NCI-H1105 treated with DMSO at 0.1 percent for 48 hours (cell line): ENCODE results near the gene CNTD1.

Experiments
- DNase-seq: peaks from one replicate; lab custom pipeline; 2025; lab: John Stamatoyannopoulos, UW

CNTD1 gene

DNA sequence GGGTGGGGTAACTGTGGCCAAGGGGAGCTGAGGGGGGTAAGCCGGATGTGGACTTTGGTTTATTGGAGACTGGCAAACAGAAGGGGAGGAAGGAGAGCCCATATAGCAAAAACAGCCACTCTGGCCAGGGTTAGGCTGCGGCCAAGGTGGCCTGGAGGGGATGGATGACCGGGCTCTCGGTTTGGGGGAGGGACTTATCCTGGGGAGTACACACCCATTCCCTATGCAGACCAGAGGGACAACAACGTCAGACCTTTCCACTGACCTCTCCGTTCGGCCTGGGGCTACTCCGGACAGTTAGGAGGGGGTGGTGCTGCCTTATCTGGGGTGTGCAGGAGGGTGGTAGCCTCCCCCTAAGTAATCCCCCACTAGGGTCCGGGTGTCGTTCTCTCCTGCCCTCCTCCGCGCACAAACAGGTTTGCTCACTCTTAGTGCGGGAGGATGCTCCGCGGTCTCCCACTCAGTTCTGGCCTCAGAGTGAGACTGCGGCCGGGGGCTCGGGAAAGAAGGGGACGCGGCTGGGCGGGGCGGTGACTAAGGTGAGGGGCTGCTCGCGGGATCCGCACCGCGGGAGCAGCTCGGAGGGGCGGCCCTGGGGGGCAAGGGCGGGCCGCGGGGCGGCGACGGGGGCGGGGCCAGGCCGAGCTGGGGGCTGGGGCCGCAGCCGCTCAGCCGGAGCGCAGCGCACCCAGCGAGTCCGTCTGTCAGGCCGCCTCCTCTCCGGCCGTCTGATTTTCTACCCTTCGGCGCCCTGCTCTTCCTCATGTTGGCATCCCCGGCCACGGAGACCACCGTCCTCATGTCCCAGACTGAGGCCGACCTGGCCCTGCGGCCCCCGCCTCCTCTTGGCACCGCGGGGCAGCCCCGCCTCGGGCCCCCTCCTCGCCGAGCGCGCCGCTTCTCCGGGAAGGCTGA lies 18.5 kb upstream of the CNTD1 start, which contains the start of gene WNK4:
Gene WNK4, plus strand, starts transcription at position 675 of the 915 bp plus-strand sequence. Its CDS starts 89 bp downstream, at position 764.
- peak; percentile 20 for DNase-seq

- no peak for DNase-seq
Observed at GRCh38 chr17:42780851-42781638, 17.6 kb upstream of the CNTD1 start.

DNA sequence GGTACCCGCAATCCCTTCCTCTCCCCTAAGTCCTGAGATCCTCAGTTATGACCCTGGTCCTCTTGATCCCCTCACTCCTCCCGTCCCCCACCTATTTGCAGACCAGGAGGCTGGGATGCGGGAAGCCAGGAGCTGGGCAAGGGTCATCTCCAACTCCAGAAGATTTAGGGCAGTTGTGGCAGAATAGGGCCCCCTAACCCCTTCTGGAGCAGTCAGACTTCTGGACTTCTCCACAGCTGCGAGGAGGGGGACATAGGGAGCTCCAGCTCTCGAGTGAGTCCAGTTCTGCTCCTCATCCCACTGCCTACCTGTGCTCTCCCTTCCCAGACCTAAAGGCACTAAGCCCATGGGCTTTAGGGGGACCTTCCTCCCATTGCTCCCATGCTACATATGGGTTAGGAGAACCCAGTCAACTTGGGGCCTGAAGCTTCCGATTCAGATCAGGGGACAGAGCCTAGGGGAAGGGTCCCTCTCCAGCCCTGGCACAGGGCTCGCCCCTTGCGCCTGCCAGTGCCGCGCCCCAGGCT lies 17.0 kb upstream of the CNTD1 start:
- no peak for DNase-seq

DNA sequence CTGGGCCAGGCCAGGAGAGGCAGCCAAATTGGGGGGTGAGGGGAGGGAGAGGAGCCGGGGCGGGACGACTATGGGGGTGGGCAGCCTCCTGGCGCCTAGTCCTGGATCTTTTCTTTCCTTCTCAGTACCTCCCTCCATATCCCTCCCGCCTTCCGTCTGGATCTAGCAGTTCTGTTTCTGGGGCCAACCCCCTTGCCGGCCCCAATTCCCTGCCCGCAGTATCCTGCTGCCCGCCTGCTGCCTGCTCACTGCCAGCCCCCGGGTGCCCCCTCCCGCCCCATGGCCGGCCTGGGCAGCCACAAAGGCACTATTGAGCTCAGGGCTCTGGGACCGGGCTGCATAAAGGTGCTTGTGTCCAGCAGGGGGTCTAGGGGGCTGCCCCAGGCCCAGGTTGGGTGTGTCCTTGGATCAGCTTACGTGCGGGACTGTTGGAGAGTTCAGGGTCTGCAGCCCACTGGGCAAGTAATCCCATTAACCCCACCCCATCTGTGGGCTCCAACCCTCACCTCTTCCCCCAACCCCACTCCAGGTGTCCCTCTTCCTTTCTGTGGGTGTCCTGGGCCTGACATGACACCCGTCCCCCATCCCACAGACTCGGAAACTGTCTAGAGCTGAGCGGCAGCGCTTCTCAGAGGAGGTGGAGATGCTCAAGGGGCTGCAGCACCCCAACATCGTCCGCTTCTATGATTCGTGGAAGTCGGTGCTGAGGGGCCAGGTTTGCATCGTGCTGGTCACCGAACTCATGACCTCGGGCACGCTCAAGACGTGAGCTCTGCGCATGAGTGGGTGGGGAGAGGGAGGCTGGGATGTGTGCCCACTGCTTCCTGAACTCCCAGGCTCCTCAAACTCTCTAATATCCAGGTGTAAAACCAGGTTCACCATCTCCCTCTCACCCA lies 16.2 kb upstream of the CNTD1 start:
- DNase-seq = no peak

DNA sequence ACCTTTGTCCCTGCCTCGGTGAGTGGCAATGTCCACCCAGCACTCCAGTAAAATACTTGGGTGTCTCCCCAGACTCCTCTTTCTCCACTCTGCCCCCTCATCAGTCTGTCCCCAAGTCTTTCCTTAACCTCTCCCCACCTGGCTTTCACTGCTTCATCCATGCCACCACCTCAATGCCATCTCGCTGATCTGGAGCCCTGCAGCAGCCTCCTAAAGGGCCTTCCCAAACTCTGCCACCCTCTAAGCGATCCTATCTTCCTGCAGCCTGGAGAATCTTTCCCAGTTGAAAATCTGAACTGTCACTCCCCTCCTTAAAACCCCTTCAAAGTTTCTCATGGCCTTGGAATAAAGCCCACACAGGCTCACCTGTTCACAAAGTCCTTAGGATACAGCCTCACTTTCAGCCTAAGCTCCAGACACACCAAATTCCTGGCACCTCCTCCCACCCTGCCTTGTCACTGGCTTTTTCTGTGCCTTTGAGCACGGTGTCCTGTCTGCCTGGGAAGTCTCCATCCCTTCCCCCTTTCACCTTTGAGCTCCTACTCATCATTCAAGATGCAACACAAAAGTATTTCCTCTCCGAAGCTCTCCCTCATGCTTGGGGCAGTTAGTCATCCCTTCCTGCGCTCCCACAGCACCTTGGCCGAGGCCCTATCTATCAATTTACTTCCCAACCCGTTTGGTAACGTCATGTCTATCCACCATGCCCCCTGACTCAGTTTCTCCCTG lies 15.4 kb upstream of the CNTD1 start:
- DNase-seq = no peak

DNA sequence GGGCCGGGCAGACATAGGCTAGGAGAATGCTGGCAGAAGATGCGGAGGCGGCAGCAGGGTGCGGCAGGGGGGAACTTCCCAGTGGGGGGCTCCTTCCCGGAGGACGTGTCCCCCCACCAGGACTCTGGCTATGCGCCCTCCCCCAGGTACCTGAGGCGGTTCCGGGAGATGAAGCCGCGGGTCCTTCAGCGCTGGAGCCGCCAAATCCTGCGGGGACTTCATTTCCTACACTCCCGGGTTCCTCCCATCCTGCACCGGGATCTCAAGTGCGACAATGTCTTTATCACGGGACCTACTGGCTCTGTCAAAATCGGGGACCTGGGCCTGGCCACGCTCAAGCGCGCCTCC lies 14.9 kb upstream of the CNTD1 start:
- no peak for DNase-seq

DNA sequence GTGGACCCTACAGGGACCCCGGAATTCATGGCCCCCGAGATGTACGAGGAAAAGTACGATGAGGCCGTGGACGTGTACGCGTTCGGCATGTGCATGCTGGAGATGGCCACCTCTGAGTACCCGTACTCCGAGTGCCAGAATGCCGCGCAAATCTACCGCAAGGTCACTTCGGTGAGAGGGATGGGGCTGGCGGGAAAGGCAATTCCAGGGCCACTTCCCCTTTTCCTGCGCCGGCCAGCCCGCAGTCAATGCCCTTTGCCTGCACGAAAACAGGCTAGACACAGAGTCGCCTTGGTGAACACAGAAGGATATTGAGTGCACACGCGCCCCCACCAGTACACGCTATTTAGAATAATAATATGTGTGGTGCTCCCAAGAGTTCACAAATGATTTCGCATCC lies 14.3 kb upstream of the CNTD1 start:
- DNase-seq = no peak

GRCh38 chr17:42784811-42785592 lies 13.7 kb upstream of the CNTD1 start:
- DNase-seq = no peak

GRCh38 chr17:42787266-42787665 lies 11.4 kb upstream of the CNTD1 start:
- no peak for DNase-seq

DNA sequence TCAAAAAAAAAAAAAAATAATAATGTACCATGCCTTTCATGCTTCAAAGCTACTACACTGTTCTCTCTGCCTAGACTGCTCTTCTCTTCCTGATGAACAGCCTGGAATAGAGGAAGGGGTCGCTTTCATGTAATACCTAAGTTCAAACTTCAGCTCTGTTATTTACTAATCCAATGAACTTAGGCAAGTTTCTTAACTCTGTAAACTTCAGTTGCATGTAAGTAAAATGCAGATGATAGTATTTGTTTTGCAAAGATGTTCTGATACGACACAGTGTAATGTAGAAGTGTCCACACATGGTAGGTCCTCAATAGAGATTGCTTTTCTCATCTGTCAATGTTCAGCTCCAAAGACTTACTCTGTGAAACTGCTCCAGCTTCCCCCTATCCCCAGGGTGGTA lies 6.7 kb upstream of the CNTD1 start:
- DNase-seq = no peak

DNA sequence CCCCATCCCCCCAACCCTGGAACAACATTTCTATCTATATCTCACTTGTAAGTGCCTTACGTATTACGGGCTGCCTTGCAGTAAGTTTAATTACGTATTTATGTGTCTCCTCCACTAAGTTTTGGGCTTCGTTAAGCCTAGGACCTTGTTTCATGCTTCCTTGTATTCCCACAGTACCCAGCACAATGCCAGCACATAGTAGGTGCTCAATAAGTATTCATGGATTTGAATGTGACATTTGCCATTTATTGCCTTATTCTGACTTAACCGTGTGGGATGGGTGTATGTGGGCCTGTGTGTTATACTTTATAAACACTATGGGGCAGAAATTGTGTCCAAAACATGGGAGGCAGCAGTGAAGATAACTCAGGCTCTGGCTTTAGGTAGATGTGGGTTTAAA lies 6.1 kb upstream of the CNTD1 start:
- DNase-seq = no peak

- no peak for DNase-seq
Observed at GRCh38 chr17:42795061-42795460, 3.6 kb upstream of the CNTD1 start.

GRCh38 chr17:42795465-42795864 lies 3.2 kb upstream of the CNTD1 start:
- no peak for DNase-seq

- DNase-seq = no peak
Observed at GRCh38 chr17:42796066-42796758, 2.4 kb upstream of the CNTD1 start.

GRCh38 chr17:42797067-42798007 lies 1.3 kb upstream of the CNTD1 start:
- DNase-seq = no peak

DNA sequence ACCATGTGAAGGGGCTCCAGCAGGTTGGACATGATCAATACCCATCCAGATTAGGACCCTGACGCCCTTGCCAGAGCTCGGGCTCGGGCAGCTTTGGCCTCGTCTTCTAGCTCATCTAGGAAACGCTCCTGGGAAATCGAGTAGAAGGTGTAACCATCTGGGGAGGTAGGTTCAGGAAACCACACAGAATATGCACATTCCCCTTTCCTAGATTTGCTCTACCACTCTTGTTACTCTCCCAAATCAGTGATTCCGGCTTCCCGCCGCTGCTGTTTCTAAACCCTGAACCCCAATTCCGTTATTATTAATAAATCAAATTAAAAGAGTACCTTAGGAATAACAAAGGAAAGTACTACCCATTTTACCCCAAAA lies 664 bp upstream of the CNTD1 start:
- no peak for DNase-seq

DNA sequence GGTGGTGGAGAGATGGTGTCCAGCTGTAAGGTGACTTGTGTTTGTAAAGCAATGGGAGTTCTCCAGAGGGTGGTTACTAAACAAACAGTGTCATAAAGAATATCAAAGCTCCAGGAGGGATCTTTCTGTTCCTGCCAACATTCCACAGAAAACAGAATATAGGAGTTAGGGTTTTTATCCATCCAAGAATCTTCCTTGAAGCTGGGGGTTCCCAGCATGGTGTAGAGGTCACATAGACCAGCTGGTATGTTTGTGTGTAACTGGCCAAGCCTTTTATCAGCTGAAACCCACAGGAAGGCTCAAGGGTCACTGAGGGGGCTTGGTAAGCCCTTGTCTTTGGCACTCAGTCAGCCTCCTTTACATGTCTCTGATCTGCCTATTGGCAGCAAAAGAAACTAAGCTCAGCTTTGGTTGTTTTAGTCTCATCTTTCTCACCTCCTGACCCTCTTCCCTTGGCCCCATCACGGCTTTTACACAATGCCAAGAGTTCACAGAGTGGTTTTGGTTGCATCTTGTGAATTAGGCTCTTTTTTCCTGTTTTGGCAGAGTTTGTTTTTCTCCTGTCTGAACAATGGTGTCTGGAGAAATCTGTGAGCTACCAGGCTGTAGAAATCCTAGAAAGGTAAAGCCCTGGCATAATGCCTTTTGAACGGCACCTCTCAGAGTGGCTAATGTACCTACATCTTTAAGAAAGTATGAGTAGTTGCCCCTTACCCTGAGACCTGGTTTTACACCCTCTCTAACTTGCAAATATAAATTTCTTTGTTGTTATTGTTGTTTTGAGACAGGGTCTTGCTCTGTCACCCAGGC lies 4.6 kb downstream of the CNTD1 start:
- no peak for DNase-seq

- DNase-seq = no peak
Observed at GRCh38 chr17:42804918-42805367, 6.3 kb downstream of the CNTD1 start.
